BJ (cell line): ENCODE results near the gene BCAS3. TPM values are rescaled to one million over a fixed set of nuclear protein-coding genes. Genes with fewer than 3 reads are reported as not detected.

Experiments
- CTCF ChIA-PET: fragments of 350-600 bp; formaldehyde crosslinking; extraction: SDS; loops from one replicate; lab custom pipeline; 2021; ENCODE audit warnings: antibody characterized with exemption, inconsistent platforms; lab: Yijun Ruan, JAX
- POLR2A ChIA-PET: fragments of 300-600 bp; sonication (Branson Sonifier 250); formaldehyde crosslinking; extraction: SDS; loops from one replicate; lab custom pipeline; 2021; ENCODE audit warnings: antibody characterized with exemption; lab: Charles Lee
- DNase-seq: peaks from one replicate; pipeline ENCODE4 v3.0.0-alpha.2; 2011; ENCODE audit warnings: low read depth
- H3K27me3 ChIP-seq: 2 replicates; pipeline ENCODE4 v1.6.0; 2011; ENCODE audit warnings: low read length; ENCODE audit not compliant: control insufficient read depth, insufficient read depth
- H3K36me3 ChIP-seq: 2 replicates; pipeline ENCODE4 v1.5.1; 2011; ENCODE audit warnings: low read length; ENCODE audit not compliant: control insufficient read depth, insufficient read depth
- H3K4me3 ChIP-seq: 2 replicates; pipeline ENCODE4 v1.5.1; 2011; ENCODE audit warnings: low read depth, mild to moderate bottlenecking, control low read depth, low read length
- CTCF ChIP-seq: IDR thresholded peaks from 2 replicates; pipeline ENCODE4 v1.5.1; 2011; ENCODE audit warnings: low read depth, mild to moderate bottlenecking, control low read depth, inconsistent platforms, low read length, moderate library complexity; ENCODE audit not compliant: insufficient read depth
- polyA plus RNA-seq: library from polyadenylated mRNA; depleted of rRNA; stranded (reverse); fragments of >200 nt; gene quantifications from 2 replicates; pipeline ENCODE4 v1.2.3, GENCODE V29; 2011

The BCAS3 gene
- polyA plus RNA-seq, 1 experiment: 19.5 TPM

- H3K36me3 ChIP-seq: no peaks in the 10 kb centered on the region
- ChIA-PET POLR2A (no interaction called here), CTCF (interaction anchor here (0.7 to 1.6 kb wide), 3 partner anchors 12 to 471 kb away, joined by 3 to 5 read pairs (median 4); no protein-coding TSS in a partner anchor)
- DNase-seq: peak; percentile 86
- no peak for TF ChIP-seq CTCF
- H3K27me3 ChIP-seq: no peaks in the 10 kb centered on the region
- H3K4me3 ChIP-seq: no peak overlapping the region
Measured at GRCh38 chr17:60941028-60941427, 263.4 kb downstream of the BCAS3 start.

- ChIA-PET POLR2A (no interaction called here), CTCF (interaction anchor here (0.7 to 1.6 kb wide), 3 partner anchors 11 to 471 kb away, joined by 3 to 5 read pairs (median 4); no protein-coding TSS in a partner anchor)
- Histone ChIP-seq H3K4me3 (no peak overlapping the region), H3K36me3 (no peaks in the 10 kb centered on the region), H3K27me3 (no peaks in the 10 kb centered on the region)
- DNase-seq: no peak
- no peak for TF ChIP-seq CTCF
Measured at GRCh38 chr17:60941571-60941970, 263.9 kb downstream of the BCAS3 start.

GRCh38 chr17:60944751-60945150 is 267.1 kb downstream of the BCAS3 start:
- POLR2A ChIA-PET: no interaction called here

GRCh38 chr17:60947100-60947499 is 269.4 kb downstream of the BCAS3 start:
- no peak for DNase-seq
- CTCF ChIA-PET: interaction anchor here (0.8 kb wide), 1 partner anchor 25 kb away, joined by 3 read pairs; no protein-coding TSS in a partner anchor
- TF ChIP-seq CTCF: no peak
- Histone ChIP-seq H3K4me3 (no peak overlapping the region), H3K36me3 (no peaks in the 10 kb centered on the region), H3K27me3 (no peaks in the 10 kb centered on the region)
- POLR2A ChIA-PET: no interaction called here

More at GRCh38 chr17:60944751-60945150, 267.1 kb downstream of the BCAS3 start:
- no peak for TF ChIP-seq CTCF
- H3K27me3 ChIP-seq: no peaks in the 10 kb centered on the region
- no peaks in the 10 kb centered on the region for H3K36me3 ChIP-seq
- CTCF ChIA-PET: no interaction called here
- no peak for DNase-seq
- no peak overlapping the region for H3K4me3 ChIP-seq

GRCh38 chr17:60947543-60947942 is 269.9 kb downstream of the BCAS3 start:
- Histone ChIP-seq H3K27me3 (no peaks in the 10 kb centered on the region), H3K36me3 (no peaks in the 10 kb centered on the region), H3K4me3 (no peak overlapping the region)
- DNase-seq: no peak
- CTCF ChIA-PET: interaction anchor here (0.8 kb wide), 1 partner anchor 25 kb away, joined by 3 read pairs; no protein-coding TSS in a partner anchor
- POLR2A ChIA-PET: no interaction called here
- TF ChIP-seq CTCF: no peak
